Ecto neural progenitor cell (in vitro differentiated cells): ENCODE results near the gene CCDC6.
"Not testable (repeated sequence)": the region's sequence is repeated elsewhere in the genome, so short reads cannot be mapped to it uniquely, and the experiment has no call there.

Source experiments
- DNase-seq: peaks from one replicate; pipeline ENCODE4 v3.0.0-alpha.2; 2018; ENCODE audit warnings: low spot score

Gene CCDC6

GRCh38 chr10:59754951-59755350, 151.4 kb downstream of the CCDC6 start:
- DNase-seq: no peak

- DNase-seq: no peak
Measured at GRCh38 chr10:59753267-59753666, 153.1 kb downstream of the CCDC6 start, which contains the start of gene MRLN. MRLN (minus strand) TSS chr10:59753455.

DNA sequence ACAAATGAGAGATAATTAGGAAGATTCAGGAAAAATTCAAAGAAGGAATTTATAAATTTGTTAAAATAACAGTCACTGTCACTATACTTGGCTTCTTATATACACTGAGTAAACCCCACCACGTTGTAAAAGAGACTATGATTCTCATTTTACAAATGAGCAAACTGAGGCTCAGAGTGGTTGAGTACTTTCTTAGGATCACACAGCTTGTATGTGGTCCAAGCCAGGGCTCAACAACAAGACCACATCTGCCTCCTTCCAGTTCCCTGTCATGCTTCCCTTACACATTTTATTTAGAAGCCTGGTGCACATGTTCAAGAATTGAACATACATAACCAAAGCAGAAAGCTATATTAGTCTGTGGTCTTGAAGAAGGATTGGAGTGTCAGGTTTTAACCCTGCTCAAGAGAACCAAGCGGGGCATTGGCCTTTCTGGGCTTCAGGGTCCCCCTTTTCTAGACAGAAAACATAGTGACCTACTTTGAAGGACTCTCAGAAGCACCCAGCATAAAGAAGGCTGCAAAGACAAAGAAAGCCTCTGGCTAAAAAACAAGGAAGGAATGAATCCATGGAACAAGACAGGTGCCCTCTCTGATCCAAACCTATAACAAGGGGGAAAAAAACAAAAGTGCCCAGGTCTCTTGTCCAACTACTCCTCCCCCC, 153.9 kb downstream of the CCDC6 start:
- no peak for DNase-seq

- DNase-seq: no peak
Measured at GRCh38 chr10:59750155-59750945, 156.0 kb downstream of the CCDC6 start.

- DNase-seq: no peak
Measured at GRCh38 chr10:59748834-59749233, 157.5 kb downstream of the CCDC6 start.

DNA sequence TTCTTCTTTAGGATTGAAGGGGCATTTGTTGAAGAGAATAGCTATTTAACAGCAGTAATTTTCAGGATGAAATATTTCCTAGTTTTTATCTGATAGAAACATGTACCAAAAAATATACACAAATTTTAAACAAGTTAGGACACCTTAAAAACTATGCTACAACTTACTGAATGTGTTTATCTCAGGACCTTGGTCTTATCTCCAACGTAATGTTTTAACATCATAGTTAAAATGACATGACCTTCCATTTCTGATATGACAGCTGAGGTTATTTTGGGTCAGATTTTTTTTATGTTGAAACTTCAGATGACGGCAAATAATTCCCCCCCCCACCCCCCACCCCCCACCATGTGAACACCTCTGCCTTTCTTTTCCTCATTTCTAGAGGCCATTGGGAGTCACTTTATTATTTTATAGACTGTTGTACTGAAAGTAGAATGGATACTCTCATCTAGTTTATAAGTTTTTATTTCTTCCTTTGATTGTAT, 161.1 kb downstream of the CCDC6 start:
- DNase-seq: no peak

GRCh38 chr10:59744762-59745161, 161.6 kb downstream of the CCDC6 start:
- DNase-seq: not testable (repeated sequence)

DNA sequence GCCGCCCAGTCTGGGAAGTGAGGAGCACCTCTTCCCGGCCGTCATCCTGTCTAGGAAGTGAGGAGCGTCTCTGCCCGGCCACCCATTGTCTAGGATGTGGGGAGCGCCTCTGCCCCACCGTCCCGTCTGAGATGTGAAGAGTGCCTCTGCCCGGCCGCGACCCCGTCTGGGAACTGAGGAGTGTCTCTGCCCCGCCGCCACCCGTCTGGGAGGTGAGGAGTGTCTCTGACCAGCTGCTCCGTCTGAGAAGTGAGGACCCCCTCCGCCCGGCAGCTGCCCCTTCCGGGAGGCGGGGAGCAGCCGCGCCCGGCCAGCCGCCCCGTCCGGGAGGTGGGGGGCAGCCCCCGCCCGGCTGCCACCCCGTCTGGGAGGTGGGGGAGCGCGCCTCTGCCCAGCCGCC, 162.2 kb downstream of the CCDC6 start:
- DNase-seq: not testable (repeated sequence)

DNA sequence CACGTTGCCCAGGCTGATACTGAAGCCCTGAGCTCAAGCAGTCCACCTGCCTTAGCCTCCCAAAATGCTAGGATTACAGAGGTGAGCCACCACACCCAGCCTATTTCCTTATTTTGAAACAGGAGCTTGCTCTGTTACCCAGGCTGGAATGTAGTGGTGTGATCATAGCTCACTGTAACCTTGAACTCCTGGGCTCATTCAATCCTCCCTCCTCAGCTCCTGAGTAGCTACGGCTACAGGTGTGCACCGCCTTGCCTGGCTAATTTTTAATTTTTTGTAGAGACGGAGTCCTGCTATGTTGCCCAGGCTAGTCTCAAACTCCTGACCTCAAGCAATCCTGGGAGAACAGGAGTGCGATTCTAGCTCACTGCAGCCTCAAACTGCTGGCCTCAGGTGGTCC, 164.8 kb downstream of the CCDC6 start:
- DNase-seq: no peak

DNA sequence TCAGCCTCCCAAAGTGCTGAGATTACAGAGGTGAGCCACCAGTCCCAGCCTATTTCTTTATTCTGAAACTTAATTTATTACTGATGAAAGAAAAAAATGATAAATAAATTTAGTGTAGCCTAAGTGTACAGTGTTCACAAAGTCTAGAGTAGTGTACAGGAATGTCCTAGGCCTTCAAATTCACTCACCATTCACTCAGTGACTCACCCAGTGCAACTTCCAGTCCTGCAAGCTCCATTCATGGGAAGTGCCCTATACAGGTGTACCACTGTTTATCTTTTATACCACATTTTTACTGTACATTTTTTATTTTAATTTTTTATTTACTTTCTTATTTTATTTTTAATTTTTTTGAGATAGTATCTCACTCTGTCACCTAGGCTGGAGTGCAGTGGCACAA, 165.3 kb downstream of the CCDC6 start:
- no peak for DNase-seq
